ENCODE results near the gene ATXN7L1.

- TF ChIP-seq CTCF (IDR thresholded peaks at IDR 0.05) (no peak), POLR2A (IDR thresholded peaks at IDR 0.05) (no peak)
Observed at GRCh38 chr7:105715528-105715927, 160.9 kb downstream of the ATXN7L1 start.

Data from gastroesophageal sphincter (tissue), 3 donors.